Stomach (tissue), 9 donors: ENCODE results near the gene KASH5. TPM values are rescaled to one million over a fixed set of nuclear protein-coding genes. Genes with fewer than 3 reads are reported as not detected.

Experiments used
- DNase-seq, 2 donors: peaks; one replicate each; pipeline versions ENCODE4 v3.0.0 to v3.0.0-alpha.2; 2013 to 2019
- H3K27ac ChIP-seq, 5 donors: fragments of 200-600 bp in 4 of 5; sonication (generic) in 4 of 5; one replicate each; pipeline ENCODE4 v1.5.1; 2013 to 2019; ENCODE audit warnings: mild to moderate bottlenecking in 1 of 5, moderate library complexity in 1 of 5
- H3K27me3 ChIP-seq, 3 donors: fragments of 200-600 bp; sonication (generic); one replicate each; pipeline ENCODE4 v1.5.1; 2017 to 2019; ENCODE audit warnings: mixed run types in 1 of 3
- H3K36me3 ChIP-seq, 4 donors: fragments of 200-600 bp; sonication (generic); 1 replicate in 3 of 4; 2 replicates in 1 of 4; pipeline ENCODE4 v1.5.1; 2016 to 2019
- H3K4me1 ChIP-seq, 4 donors: fragments of 200-600 bp; sonication (generic); one replicate each; pipeline ENCODE4 v1.5.1; 2016 to 2019
- H3K4me3 ChIP-seq, 4 donors: fragments of 200-600 bp; sonication (generic) in 3 of 4; one replicate each; pipeline ENCODE4 v1.5.1; 2016 to 2019; ENCODE audit warnings: mild to moderate bottlenecking in 1 of 4
- H3K9me3 ChIP-seq, 4 donors: fragments of 200-600 bp; sonication (generic); one replicate each; pipeline ENCODE4 v1.5.1; 2016 to 2019
- EP300 ChIP-seq: sonication (generic); formaldehyde crosslinking; IDR thresholded peaks from one replicate; pipeline ENCODE4 v1.6.1; 2017; ENCODE audit warnings: antibody characterized with exemption
- POLR2A ChIP-seq, 4 donors: fragments of 450-650 bp; IDR thresholded peaks; one replicate each; pipeline ENCODE4 v1.6.1; 2016; ENCODE audit warnings: antibody characterized with exemption in 4 of 4, control low read depth in 2 of 4, mild to moderate bottlenecking in 1 of 4, moderate library complexity in 1 of 4
- POLR2AphosphoS5 ChIP-seq, 3 donors: sonication (generic); formaldehyde crosslinking; IDR thresholded peaks; one replicate each; pipeline ENCODE4 v1.6.1; 2016; ENCODE audit warnings: antibody characterized with exemption in 3 of 3
- WGBS, 5 donors: extraction: QIAGEN DNeasy Blood & Tissue Kit in 3 of 5; methylation state at CpG; one replicate each; pipeline versions ENCODE4 v1.1.5 to v1.1.7; 2013 to 2018; 5-methylcytosine and 5-hydroxymethylcytosine counted together
- intact Hi-C: fragments of 100-400 bp; cut with DNase I; formaldehyde crosslinking; loops from one replicate; pipeline ENCODE4 v1.15.1; 2023; ENCODE audit warnings: low total_unique reads
- polyA plus RNA-seq, 3 donors: library from polyadenylated mRNA; stranded (reverse); fragments of 200-250 nt; gene quantifications; one replicate each; pipeline ENCODE4 v1.2.3, GENCODE V29; 2013
- total RNA-seq, 5 donors: library from RNA; depleted of rRNA; stranded (reverse); fragments of >200 nt; gene quantifications; one replicate each; pipeline versions ENCODE4 v1.1.0 to v1.2.3, GENCODE V29; 2014 to 2016
- TF ChIP-seq, protein P1 (sequence below), 7 experiments: fragments of 450-650 bp in 4 of 7; fragments of 200-600 bp in 3 of 7; sonication (generic) in 3 of 7; IDR thresholded peaks; one replicate each; pipeline ENCODE4 v1.5.1; 2016 to 2019; ENCODE audit warnings: antibody characterized with exemption in 7 of 7, control low read depth in 2 of 7, mild to moderate bottlenecking in 1 of 7
- donor health status: healthy with polysubstance abuse.
- donor health status: Bipolar disorder and iron deficiency.
- donor health status: healthy.

Gene KASH5
- total and polyA plus RNA-seq, 8 donors, result 0.20 to 0.37 TPM; not detected in 6

DNA sequence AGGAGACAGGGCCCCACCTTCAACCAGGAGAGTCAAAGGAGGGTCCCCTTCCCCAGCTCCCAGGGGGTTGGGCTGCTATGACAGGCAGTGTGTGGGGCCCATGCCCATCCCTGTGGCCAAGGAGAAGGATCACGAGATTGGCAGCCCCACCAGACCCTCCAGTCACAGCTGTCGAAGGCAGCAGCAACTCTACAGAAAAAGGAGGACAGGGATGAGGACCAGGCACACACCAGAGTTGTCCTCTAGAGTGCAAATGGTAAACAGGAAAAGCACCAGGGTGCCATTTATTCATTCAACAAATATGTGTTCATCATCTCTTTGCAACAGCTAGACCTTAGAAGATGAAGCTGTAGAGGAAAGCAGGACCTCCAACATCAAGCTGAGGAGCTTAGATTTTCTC lies 31.1 kb downstream of the KASH5 start:
- no peak overlapping the region for H3K4me3 ChIP-seq
- TF ChIP-seq POLR2A (IDR thresholded peaks at IDR 0.05) (no peak), EP300 (no peak), POLR2AphosphoS5 (IDR thresholded peaks at IDR 0.05) (no peak)
- TF ChIP-seq, protein P1, sequence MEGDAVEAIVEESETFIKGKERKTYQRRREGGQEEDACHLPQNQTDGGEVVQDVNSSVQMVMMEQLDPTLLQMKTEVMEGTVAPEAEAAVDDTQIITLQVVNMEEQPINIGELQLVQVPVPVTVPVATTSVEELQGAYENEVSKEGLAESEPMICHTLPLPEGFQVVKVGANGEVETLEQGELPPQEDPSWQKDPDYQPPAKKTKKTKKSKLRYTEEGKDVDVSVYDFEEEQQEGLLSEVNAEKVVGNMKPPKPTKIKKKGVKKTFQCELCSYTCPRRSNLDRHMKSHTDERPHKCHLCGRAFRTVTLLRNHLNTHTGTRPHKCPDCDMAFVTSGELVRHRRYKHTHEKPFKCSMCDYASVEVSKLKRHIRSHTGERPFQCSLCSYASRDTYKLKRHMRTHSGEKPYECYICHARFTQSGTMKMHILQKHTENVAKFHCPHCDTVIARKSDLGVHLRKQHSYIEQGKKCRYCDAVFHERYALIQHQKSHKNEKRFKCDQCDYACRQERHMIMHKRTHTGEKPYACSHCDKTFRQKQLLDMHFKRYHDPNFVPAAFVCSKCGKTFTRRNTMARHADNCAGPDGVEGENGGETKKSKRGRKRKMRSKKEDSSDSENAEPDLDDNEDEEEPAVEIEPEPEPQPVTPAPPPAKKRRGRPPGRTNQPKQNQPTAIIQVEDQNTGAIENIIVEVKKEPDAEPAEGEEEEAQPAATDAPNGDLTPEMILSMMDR (IDR thresholded peaks at IDR 0.05), result no peak
- intact Hi-C loops, result no loop called here
- no peaks in the 10 kb centered on the region for H3K36me3 ChIP-seq
- peaks cover 19 to 32% (median 26%) of the 10 kb centered on the region in 4 donors for H3K4me1 ChIP-seq
- H3K27me3 ChIP-seq, result peaks cover 18 to 98% (median 64%) of the 10 kb centered on the region in 3 donors
- no peaks in the 10 kb centered on the region for H3K9me3 ChIP-seq
- H3K27ac ChIP-seq, result no peak overlapping the region
- DNase-seq, result no peak
- WGBS, 5 donors, result 61 to 83% (median 76%) methylated on average over 2 of the region's 2 CpGs

DNA sequence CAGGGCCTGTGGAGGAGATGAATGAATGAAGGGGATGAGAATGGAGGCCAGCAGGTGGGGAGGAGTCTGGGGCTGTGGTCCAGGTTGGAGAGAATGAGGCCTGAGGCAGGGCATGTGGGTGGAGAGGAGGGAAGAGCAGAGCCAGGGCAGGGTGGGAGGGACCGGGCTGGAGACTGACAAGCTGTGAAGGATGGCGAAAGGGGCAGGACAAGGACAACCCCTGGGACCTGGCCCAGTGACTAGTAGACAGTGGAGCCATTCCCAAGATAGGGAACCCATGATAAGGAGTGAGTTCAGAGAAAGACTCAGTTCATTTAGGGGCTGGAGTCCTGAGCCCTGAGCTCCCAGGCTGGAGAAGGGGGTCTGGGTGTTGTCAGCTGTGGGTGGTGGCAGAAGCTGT lies 32.2 kb downstream of the KASH5 start:
- no peak for DNase-seq
- intact Hi-C loops, result no loop called here
- Histone ChIP-seq H3K27me3 (peaks cover 18 to 98% (median 74%) of the 10 kb centered on the region in 3 donors), H3K4me1 (peaks cover 19 to 32% (median 26%) of the 10 kb centered on the region in 4 donors), H3K9me3 (no peaks in the 10 kb centered on the region), H3K36me3 (no peaks in the 10 kb centered on the region), H3K4me3 (no peak overlapping the region), H3K27ac (no peak overlapping the region)
- WGBS, 5 donors, result 58 to 80% (median 72%) methylated on average over 2 of the region's 2 CpGs
- TF ChIP-seq, protein P1 (IDR thresholded peaks at IDR 0.05), result no peak
- no peak for TF ChIP-seq POLR2A (IDR thresholded peaks at IDR 0.05)

DNA sequence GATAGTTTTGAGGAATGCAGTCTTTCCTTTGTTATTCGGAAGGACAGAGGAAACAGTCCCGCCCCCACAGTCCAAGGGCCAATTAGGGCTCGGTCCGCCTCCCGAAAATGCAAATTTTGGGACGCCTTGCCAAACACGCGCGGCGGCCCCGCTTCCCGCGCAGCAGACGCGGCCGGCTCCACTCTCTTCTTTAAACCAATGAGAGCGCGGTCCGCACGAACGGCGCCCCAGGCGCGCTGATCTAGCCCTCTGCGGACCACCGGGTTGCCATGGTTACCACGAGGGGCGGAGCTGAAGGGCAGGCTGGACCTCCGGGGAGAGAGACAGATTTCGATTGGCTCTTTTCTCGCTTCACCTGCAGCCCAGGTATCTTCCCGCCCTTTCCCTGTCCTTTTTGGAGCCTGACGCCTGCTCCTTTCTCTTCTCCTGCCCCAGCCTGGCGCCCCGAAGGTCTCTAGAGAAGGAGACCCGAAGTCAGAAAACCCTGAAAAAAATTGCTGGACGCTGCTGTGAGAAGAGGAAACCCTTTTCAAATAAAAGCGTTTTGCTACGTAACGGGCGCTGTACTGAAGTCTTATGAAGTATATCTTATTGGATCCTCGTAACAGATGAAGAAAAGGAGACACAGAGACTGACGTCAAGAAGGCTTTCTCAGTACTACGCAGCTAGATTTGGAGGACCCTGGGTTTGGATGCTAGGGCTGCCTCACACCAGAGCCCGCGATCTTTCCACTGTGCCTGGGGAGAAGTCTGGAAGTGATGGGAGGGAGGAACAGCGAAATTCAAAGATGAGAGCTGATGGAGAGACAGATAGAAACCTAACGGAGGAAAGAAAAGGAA lies 33.2 kb downstream of the KASH5 start:
- peaks cover 23 to 100% (median 84%) of the 10 kb centered on the region in 3 donors for H3K27me3 ChIP-seq
- peak overlapping the region in 3 of 4 donors; percentile 14 to 25 (median 20) for H3K4me3 ChIP-seq
- H3K27ac ChIP-seq, result no peak overlapping the region
- no peaks in the 10 kb centered on the region for H3K36me3 ChIP-seq
- WGBS, 5 donors, result 9 to 22% (median 9%) methylated on average over 24 to 48 of the region's 48 CpGs
- peak; percentile 55 to 86 for DNase-seq
- peaks cover 19 to 32% (median 26%) of the 10 kb centered on the region in 4 donors for H3K4me1 ChIP-seq
- intact Hi-C loops, result no loop called here
- no peak for TF ChIP-seq POLR2A (IDR thresholded peaks at IDR 0.05)
- TF ChIP-seq, protein P1 (IDR thresholded peaks at IDR 0.05), result no peak
- no peak for TF ChIP-seq EP300
- no peak for TF ChIP-seq POLR2AphosphoS5 (IDR thresholded peaks at IDR 0.05)
- H3K9me3 ChIP-seq, result no peaks in the 10 kb centered on the region

DNA sequence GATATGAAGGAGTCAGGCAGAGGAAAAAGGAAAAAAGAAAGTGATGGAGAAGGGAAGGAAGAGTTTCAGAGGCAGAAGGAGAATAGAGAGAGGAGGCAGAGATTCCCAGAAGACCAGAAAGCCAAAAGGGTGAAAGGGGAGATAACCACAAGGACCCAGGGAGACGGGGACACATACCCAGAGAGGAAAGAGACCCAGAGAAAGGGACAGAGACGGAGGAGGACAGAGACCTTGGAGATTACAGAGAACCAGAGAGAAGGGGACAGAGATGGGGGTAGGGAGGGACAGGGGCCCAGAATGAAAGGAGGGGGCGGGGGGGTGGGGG lies 33.8 kb downstream of the KASH5 start:
- H3K4me1 ChIP-seq, result peaks cover 19 to 32% (median 26%) of the 10 kb centered on the region in 4 donors
- TF ChIP-seq EP300 (no peak), POLR2AphosphoS5 (IDR thresholded peaks at IDR 0.05) (no peak), POLR2A (IDR thresholded peaks at IDR 0.05) (no peak)
- TF ChIP-seq, protein P1 (IDR thresholded peaks at IDR 0.05), result no peak
- H3K27ac ChIP-seq, result no peak overlapping the region
- H3K9me3 ChIP-seq, result no peaks in the 10 kb centered on the region
- no peak for DNase-seq
- peaks cover 27 to 100% (median 88%) of the 10 kb centered on the region in 3 donors for H3K27me3 ChIP-seq
- intact Hi-C loops, result no loop called here
- H3K36me3 ChIP-seq, result no peaks in the 10 kb centered on the region
- no peak overlapping the region for H3K4me3 ChIP-seq
- WGBS, 5 donors, result 17 to 36% (median 26%) methylated on average over 3 of the region's 3 CpGs
